Mucosa of rectum (tissue), 2 donors: ENCODE measurements around the gene WDR72.
"Not testable (repeated sequence)": the region's sequence is repeated elsewhere in the genome, so short reads cannot be mapped to it uniquely, and the experiment has no call there.

ENCODE experiments used
- H3K27ac ChIP-seq, 2 donors: one replicate each; pipeline ENCODE4 v1.7.0; 2013; ENCODE audit warnings: inconsistent platforms in 2 of 2, low read depth in 2 of 2, low read length in 2 of 2
- H3K27me3 ChIP-seq, 2 donors: one replicate each; pipeline ENCODE4 v1.7.0; 2013; ENCODE audit warnings: low read length in 2 of 2; ENCODE audit not compliant: control insufficient read depth in 2 of 2, insufficient read depth in 2 of 2
- H3K36me3 ChIP-seq, 2 donors: one replicate each; pipeline ENCODE4 v1.7.0; 2013; ENCODE audit warnings: low read length in 2 of 2; ENCODE audit not compliant: control insufficient read depth in 2 of 2, insufficient read depth in 2 of 2
- H3K4me1 ChIP-seq, 2 donors: one replicate each; pipeline ENCODE4 v1.7.0; 2013; ENCODE audit warnings: low read length in 2 of 2, mild to moderate bottlenecking in 1 of 2; ENCODE audit not compliant: control insufficient read depth in 2 of 2, insufficient read depth in 2 of 2
- H3K4me3 ChIP-seq, 2 donors: one replicate each; pipeline ENCODE4 v1.7.0; 2013; ENCODE audit warnings: low read length in 2 of 2
- H3K9ac ChIP-seq, 2 donors: one replicate each; pipeline ENCODE4 v1.7.0; 2013; ENCODE audit warnings: low read length in 2 of 2, low read depth in 1 of 2, mild to moderate bottlenecking in 1 of 2
- H3K9me3 ChIP-seq, 2 donors: one replicate each; pipeline ENCODE4 v1.7.0; 2013; ENCODE audit warnings: low read length in 2 of 2; ENCODE audit not compliant: control insufficient read depth in 2 of 2
- donor health status: healthy.
- donor health status: Normal muscosa, but diverticular disease.

The WDR72 gene

DNA sequence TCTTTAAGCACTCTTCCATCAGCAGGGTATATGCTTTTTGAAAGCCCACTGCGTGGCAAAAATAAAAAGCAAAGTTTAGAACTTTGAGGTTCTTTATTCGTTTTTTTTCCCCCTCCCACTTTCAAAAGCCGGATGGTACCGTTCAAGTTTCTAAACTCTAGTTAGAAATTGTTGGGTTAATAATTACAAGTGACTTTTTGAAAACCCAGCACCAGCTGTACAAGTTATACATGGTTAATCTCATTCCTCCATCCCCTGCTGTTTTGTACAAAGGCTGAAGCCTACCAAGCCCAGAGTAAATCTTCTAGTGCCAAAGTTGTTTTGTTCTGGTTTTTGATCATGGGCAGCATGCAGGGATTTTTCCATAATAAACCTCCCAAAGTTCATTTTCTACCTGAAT is 48.6 kb downstream of the WDR72 start:
- Histone ChIP-seq H3K9me3 (no peaks in the 10 kb centered on the region), H3K27ac (no peak overlapping the region), H3K4me1 (no peaks in the 10 kb centered on the region), H3K9ac (no peak overlapping the region), H3K4me3 (no peak overlapping the region), H3K36me3 (no peaks in the 10 kb centered on the region), H3K27me3 (no peaks in the 10 kb centered on the region)

DNA sequence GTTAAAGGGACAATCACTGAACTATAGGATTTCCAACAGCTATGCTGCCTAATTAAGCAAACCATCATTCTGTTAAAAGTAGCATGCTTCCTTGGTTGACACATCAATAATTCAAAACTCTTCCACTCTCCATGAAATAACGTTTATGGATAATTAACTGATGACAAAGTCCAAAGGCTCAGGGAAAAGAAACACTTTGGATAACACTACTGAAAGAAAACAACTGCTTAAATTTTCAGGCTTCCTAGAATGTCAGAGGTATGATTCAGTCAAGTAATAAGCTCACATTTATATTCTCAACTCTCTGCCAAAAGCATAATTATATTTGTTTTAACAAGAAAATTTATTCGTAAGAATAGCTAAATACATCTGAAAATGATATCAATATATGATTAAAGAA is 49.6 kb downstream of the WDR72 start:
- Histone ChIP-seq H3K4me1 (no peaks in the 10 kb centered on the region), H3K36me3 (no peaks in the 10 kb centered on the region), H3K27me3 (no peaks in the 10 kb centered on the region), H3K9ac (no peak overlapping the region), H3K4me3 (no peak overlapping the region), H3K9me3 (no peaks in the 10 kb centered on the region), H3K27ac (no peak overlapping the region)

- Histone ChIP-seq H3K9me3 (no peaks in the 10 kb centered on the region), H3K27ac (no peak overlapping the region), H3K36me3 (no peaks in the 10 kb centered on the region), H3K9ac (no peak overlapping the region), H3K4me3 (no peak overlapping the region), H3K4me1 (no peaks in the 10 kb centered on the region), H3K27me3 (no peaks in the 10 kb centered on the region)
Measured at GRCh38 chr15:53695365-53695764, 64.1 kb downstream of the WDR72 start.

DNA sequence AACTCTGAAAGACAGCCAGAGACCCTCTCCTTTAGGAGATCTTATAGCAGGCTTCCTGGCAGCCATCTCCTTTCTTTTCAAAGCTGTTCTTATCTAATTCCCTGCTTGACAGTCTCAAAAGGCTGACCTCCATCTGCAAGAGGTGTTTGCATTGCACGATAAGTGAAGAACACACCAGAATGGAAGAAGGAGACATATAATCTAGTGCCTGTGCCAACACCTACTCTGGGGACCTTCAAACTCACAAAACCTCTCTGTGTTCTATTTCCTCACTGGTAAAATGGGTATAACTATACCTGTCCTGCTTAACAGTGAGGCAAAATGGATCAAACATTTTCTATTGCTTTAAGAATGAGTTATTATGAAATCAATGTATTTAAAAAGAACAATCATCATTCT is 65.0 kb downstream of the WDR72 start:
- Histone ChIP-seq H3K9me3 (no peaks in the 10 kb centered on the region), H3K27me3 (no peaks in the 10 kb centered on the region), H3K9ac (no peak overlapping the region), H3K36me3 (no peaks in the 10 kb centered on the region), H3K27ac (no peak overlapping the region), H3K4me3 (no peak overlapping the region), H3K4me1 (no peaks in the 10 kb centered on the region)

DNA sequence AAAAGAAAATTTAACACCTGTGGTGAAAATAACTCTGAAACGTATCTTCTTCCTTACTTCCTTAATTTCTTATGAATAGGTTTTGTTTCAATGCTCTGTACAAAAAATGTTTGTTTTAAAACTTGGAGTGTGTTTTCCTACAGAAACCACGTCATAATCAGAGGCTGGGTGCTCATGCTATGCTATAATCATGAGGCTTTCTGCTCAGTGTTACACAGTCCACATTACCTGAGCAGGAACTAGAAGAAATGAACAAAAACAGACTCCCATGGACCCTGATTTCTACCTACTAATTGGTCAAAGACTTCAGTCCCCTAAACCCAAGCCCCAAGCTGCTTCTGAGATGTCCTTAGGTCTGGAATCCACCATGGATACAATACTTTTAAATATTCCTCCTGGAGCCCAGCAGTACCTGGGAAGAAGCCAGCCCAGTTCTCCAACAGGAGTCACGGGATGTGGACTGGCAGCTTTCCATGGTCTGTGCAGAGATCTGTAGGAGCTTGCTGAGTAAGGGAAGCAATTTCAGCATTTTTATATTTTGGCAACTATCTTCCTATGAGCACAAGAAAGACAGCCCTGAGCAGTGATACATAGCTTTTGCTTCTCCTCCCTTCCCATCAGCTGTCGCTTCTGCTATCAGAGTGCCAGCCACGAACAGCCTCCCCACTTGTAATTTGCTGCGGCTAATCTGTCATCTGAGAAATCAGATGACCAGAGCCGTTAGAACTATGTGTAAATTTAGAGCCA is 65.6 kb downstream of the WDR72 start:
- Histone ChIP-seq H3K4me1 (no peaks in the 10 kb centered on the region), H3K9ac (no peak overlapping the region), H3K27ac (no peak overlapping the region), H3K9me3 (no peaks in the 10 kb centered on the region), H3K36me3 (no peaks in the 10 kb centered on the region), H3K27me3 (no peaks in the 10 kb centered on the region), H3K4me3 (no peak overlapping the region)

- H3K9ac ChIP-seq, H3K4me3 ChIP-seq, H3K27me3 ChIP-seq, H3K27ac ChIP-seq, H3K9me3 ChIP-seq, H3K4me1 ChIP-seq, H3K36me3 ChIP-seq: not testable (repeated sequence)
Measured at GRCh38 chr15:53684162-53684561, 75.3 kb downstream of the WDR72 start.

- H3K27me3 ChIP-seq: no peaks in the 10 kb centered on the region
- H3K27ac ChIP-seq: no peak overlapping the region
- no peaks in the 10 kb centered on the region for H3K4me1 ChIP-seq
- H3K36me3 ChIP-seq: no peaks in the 10 kb centered on the region
- H3K4me3 ChIP-seq: no peak overlapping the region
- no peaks in the 10 kb centered on the region for H3K9me3 ChIP-seq
- H3K9ac ChIP-seq: no peak overlapping the region
Measured at GRCh38 chr15:53681056-53681455, 78.4 kb downstream of the WDR72 start.

- H3K36me3 ChIP-seq: no peaks in the 10 kb centered on the region
- H3K4me1 ChIP-seq: no peaks in the 10 kb centered on the region
- H3K9ac ChIP-seq: no peak overlapping the region
- H3K27ac ChIP-seq: no peak overlapping the region
- no peak overlapping the region for H3K4me3 ChIP-seq
- no peaks in the 10 kb centered on the region for H3K9me3 ChIP-seq
- no peaks in the 10 kb centered on the region for H3K27me3 ChIP-seq
Measured at GRCh38 chr15:53675832-53676231, 83.6 kb downstream of the WDR72 start.

DNA sequence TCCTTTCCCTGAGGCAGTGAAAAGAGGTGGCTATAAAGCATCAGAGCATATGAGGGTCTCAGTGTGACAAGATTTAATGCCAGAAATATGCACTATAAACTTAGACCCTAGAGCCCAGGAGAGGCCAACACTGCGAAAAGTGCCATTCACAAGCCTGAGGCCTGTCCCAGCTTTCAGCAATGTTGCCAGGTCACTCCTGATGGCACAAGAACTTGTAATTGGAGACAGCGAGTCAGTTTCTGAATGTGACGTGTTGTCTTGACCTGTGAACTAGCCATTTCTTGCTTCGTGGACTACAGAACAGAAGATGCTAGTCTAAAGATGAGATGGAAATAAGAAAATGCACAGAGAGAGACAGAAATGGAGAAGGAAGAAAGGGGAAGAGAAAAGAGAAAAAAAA is 87.9 kb downstream of the WDR72 start:
- Histone ChIP-seq H3K36me3 (no peaks in the 10 kb centered on the region), H3K4me1 (no peaks in the 10 kb centered on the region), H3K4me3 (no peak overlapping the region), H3K9ac (no peak overlapping the region), H3K27ac (no peak overlapping the region), H3K27me3 (no peaks in the 10 kb centered on the region), H3K9me3 (no peaks in the 10 kb centered on the region)

- no peaks in the 10 kb centered on the region for H3K36me3 ChIP-seq
- no peaks in the 10 kb centered on the region for H3K9me3 ChIP-seq
- H3K27me3 ChIP-seq: no peaks in the 10 kb centered on the region
- H3K4me1 ChIP-seq: no peaks in the 10 kb centered on the region
- H3K4me3 ChIP-seq: no peak overlapping the region
- H3K27ac ChIP-seq: no peak overlapping the region
- no peak overlapping the region for H3K9ac ChIP-seq
Measured at GRCh38 chr15:53670701-53671100, 88.8 kb downstream of the WDR72 start.

- H3K27ac ChIP-seq: no peak overlapping the region
- no peak overlapping the region for H3K9ac ChIP-seq
- H3K9me3 ChIP-seq: no peaks in the 10 kb centered on the region
- H3K27me3 ChIP-seq: no peaks in the 10 kb centered on the region
- H3K4me1 ChIP-seq: no peaks in the 10 kb centered on the region
- no peaks in the 10 kb centered on the region for H3K36me3 ChIP-seq
- no peak overlapping the region for H3K4me3 ChIP-seq
Measured at GRCh38 chr15:53665930-53666329, 93.5 kb downstream of the WDR72 start.
